ENCODE results near the gene C9orf153.

C9orf153 gene

DNA sequence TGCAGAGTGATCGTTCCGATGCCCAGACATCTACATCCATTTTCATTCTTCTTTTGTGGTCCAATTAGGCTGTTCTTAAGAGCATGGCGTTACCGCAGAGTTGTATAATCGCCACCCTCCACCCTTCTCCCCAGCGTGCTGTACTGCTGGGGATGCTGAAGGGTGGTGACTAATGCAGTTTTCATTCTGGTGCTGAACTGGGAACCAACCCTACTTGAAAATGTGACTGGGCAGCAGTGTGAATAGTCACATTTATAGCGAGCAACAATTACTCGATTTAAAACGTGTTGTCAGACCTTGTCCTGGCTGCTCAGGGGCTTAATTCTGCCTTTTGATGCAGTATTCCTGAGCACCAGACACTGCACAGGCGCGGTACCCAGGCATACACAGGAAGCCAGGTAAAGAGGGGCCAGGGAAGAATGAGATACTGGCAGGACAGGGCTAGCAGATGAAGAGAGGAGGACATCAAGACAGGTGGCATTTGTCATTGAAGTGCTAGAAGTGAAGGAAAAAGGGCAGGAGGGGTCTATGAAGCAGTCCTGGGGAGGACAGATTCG is 23.6 kb upstream of the C9orf153 start:
- Histone ChIP-seq H3K4me3 (ENCODE audit: low read length) (peak overlapping the region; percentile 46), H3K27ac (ENCODE audit: low read depth, low read length) (peak overlapping the region; percentile 0), H3K79me2 (ENCODE audit: control insufficient read depth, insufficient read depth, low read length) (peaks cover 18% of the 10 kb centered on the region), H3K18ac (ENCODE audit: low read length) (no peak overlapping the region), H3K36me3 (ENCODE audit: control insufficient read depth, insufficient read depth, low read length) (no peaks in the 10 kb centered on the region), H3K4ac (ENCODE audit: low read depth, low read length) (no peak overlapping the region), H3K79me1 (ENCODE audit: low read length) (peaks cover 10% of the 10 kb centered on the region), H4K8ac (ENCODE audit: low read depth, low read length) (no peak overlapping the region), H4K5ac (ENCODE audit: low read length) (no peak overlapping the region), H3K56ac (ENCODE audit: low read length) (peak overlapping the region; percentile 86), H2AK5ac (ENCODE audit: low read length) (peak overlapping the region; percentile 49), H2BK120ac (ENCODE audit: low read depth, low read length) (no peak overlapping the region), H2BK15ac (replicated peaks; ENCODE audit: low read depth) (no peak overlapping the region), H3K27me3 (ENCODE audit: insufficient read depth, low read length, poor library complexity) (no peaks in the 10 kb centered on the region), H3K4me2 (ENCODE audit: low read length) (peak overlapping the region; percentile 98), H3K4me1 (ENCODE audit: control insufficient read depth, low read depth, low read length) (peaks cover 3% of the 10 kb centered on the region), H3K9ac (ENCODE audit: low read length) (peak overlapping the region; percentile 60), H3K23ac (ENCODE audit: low read length) (no peak overlapping the region), H2BK5ac (ENCODE audit: low read length) (no peak overlapping the region)
- peak; percentile 36 for DNase-seq
- no CpG with 5 or more reads among the region's 12 CpGs for WGBS (ENCODE audit: extremely low coverage, insufficient coverage, low lambda C conversion rate)

DNA sequence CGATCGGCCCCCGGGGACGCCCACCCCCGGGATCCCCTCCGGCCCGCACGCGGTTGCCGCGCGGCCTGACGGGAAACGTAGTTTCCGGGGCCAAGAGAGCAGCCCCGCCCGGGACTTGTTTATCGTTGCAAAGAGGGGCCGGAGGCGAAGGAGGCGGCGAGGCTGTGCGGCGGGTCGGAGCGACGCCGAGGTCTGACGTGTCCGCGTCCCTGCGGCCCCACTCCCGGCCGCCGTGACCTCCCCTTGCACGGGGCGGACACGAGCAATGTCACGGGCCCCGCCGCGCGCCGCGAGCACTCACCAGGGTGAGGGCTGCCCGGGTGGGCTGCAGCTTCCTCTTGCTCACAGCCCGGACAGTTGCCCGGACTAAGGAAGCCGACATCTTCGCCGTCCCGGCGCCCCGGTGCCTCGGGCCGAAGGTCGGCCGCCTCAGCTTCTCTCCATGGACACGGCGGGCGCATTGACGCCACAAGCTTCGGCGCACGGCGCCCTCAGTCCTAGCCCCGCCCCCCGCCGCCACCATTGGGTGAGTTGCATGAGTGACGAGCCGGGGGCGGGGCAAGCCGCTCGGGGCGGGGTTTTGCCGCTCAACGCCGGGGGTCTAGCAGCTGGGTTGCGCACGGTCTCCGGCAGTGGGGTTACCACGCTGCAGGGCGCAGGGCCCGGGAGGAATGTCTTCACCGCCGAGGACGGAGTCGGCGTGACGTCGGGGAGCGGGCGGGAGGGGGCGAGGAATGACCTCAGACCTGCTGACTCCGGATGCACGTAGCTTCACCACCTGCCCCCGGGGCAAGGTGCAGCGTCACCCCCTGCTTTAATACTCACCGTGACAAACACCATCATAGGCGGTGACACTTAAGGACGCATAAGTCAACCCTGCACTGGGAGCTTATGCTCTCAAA is 22.9 kb upstream of the C9orf153 start, which contains the start of gene ISCA1:
Gene ISCA1, minus strand, starts transcription at position 462 of the 902 bp plus-strand sequence. Its CDS starts 80 bp downstream, at position 382.
- no peak within 1 kb of the TSS for H4K5ac ChIP-seq (ENCODE audit: low read length)
- peaks cover 3% of the 10 kb centered on the region for H3K4me1 ChIP-seq (ENCODE audit: control insufficient read depth, low read depth, low read length)
- H2BK120ac ChIP-seq (ENCODE audit: low read depth, low read length): no peak within 1 kb of the TSS
- H3K4me2 ChIP-seq (ENCODE audit: low read length): peak within 1 kb of the TSS; percentile 98
- WGBS (ENCODE audit: extremely low coverage, insufficient coverage, low lambda C conversion rate): no CpG with 5 or more reads among the region's 101 CpGs
- H3K27ac ChIP-seq (ENCODE audit: low read depth, low read length): peak within 1 kb of the TSS; percentile 92
- peak within 1 kb of the TSS; percentile 66 for H2BK5ac ChIP-seq (ENCODE audit: low read length)
- peak within 1 kb of the TSS; percentile 97 for H3K56ac ChIP-seq (ENCODE audit: low read length)
- DNase-seq: peak; percentile 97
- peak within 1 kb of the TSS; percentile 51 for H3K18ac ChIP-seq (ENCODE audit: low read length)
- no peak within 1 kb of the TSS for H4K8ac ChIP-seq (ENCODE audit: low read depth, low read length)
- H2BK15ac ChIP-seq (replicated peaks; ENCODE audit: low read depth): no peak within 1 kb of the TSS
- H3K27me3 ChIP-seq (ENCODE audit: insufficient read depth, low read length, poor library complexity): no peaks in the 10 kb centered on the region
- peak within 1 kb of the TSS; percentile 97 for H3K23ac ChIP-seq (ENCODE audit: low read length)
- peaks cover 18% of the 10 kb centered on the region for H3K79me2 ChIP-seq (ENCODE audit: control insufficient read depth, insufficient read depth, low read length)
- H3K36me3 ChIP-seq (ENCODE audit: control insufficient read depth, insufficient read depth, low read length): no peaks in the 10 kb centered on the region
- H3K79me1 ChIP-seq (ENCODE audit: low read length): peaks cover 10% of the 10 kb centered on the region
- peak within 1 kb of the TSS; percentile 49 for H2AK5ac ChIP-seq (ENCODE audit: low read length)
- peak within 1 kb of the TSS; percentile 99 for H3K9ac ChIP-seq (ENCODE audit: low read length)
- H3K4me3 ChIP-seq (ENCODE audit: low read length): peak within 1 kb of the TSS; percentile 97
- peak within 1 kb of the TSS; percentile 2 for H3K4ac ChIP-seq (ENCODE audit: low read depth, low read length)

DNA sequence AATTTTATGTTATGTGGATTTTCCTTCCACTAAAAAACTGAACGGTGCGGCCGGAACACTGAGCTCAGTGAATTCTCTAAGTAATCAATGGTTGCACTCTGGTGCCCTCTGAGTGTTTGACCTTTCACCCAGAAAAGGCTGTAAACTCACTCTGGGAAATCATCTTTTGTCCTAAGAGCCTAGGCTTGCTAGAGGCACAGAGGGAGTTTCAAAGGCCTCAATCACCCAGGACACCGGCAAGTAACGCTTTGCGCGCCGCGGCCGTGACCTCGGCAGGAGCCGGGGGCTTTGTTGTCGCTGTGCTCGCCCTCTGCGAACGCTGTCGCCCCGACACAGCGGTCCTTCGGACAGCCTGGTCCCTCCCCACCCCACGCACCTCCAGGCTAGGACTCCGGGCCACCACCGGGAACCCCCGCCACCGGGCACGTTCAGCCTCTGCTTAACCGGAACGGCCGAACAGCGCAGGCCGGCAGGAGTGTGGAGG is 22.2 kb upstream of the C9orf153 start:
- no CpG with 5 or more reads among the region's 31 CpGs for WGBS (ENCODE audit: extremely low coverage, insufficient coverage, low lambda C conversion rate)
- H3K4me3 ChIP-seq (ENCODE audit: low read length): peak overlapping the region; percentile 97
- no peaks in the 10 kb centered on the region for H3K27me3 ChIP-seq (ENCODE audit: insufficient read depth, low read length, poor library complexity)
- no peak overlapping the region for H2BK120ac ChIP-seq (ENCODE audit: low read depth, low read length)
- peak overlapping the region; percentile 2 for H3K4ac ChIP-seq (ENCODE audit: low read depth, low read length)
- DNase-seq: peak; percentile 67
- H3K79me2 ChIP-seq (ENCODE audit: control insufficient read depth, insufficient read depth, low read length): peaks cover 20% of the 10 kb centered on the region
- peak overlapping the region; percentile 77 for H3K4me2 ChIP-seq (ENCODE audit: low read length)
- H3K56ac ChIP-seq (ENCODE audit: low read length): peak overlapping the region; percentile 97
- H3K79me1 ChIP-seq (ENCODE audit: low read length): peaks cover 10% of the 10 kb centered on the region
- no peak overlapping the region for H2BK15ac ChIP-seq (replicated peaks; ENCODE audit: low read depth)
- H3K4me1 ChIP-seq (ENCODE audit: control insufficient read depth, low read depth, low read length): peaks cover 3% of the 10 kb centered on the region
- H3K27ac ChIP-seq (ENCODE audit: low read depth, low read length): peak overlapping the region; percentile 92
- H4K8ac ChIP-seq (ENCODE audit: low read depth, low read length): no peak overlapping the region
- peak overlapping the region; percentile 97 for H3K23ac ChIP-seq (ENCODE audit: low read length)
- no peak overlapping the region for H4K5ac ChIP-seq (ENCODE audit: low read length)
- H2BK5ac ChIP-seq (ENCODE audit: low read length): peak overlapping the region; percentile 35
- H3K18ac ChIP-seq (ENCODE audit: low read length): peak overlapping the region; percentile 42
- H3K9ac ChIP-seq (ENCODE audit: low read length): peak overlapping the region; percentile 99
- H2AK5ac ChIP-seq (ENCODE audit: low read length): no peak overlapping the region
- no peaks in the 10 kb centered on the region for H3K36me3 ChIP-seq (ENCODE audit: control insufficient read depth, insufficient read depth, low read length)

DNA sequence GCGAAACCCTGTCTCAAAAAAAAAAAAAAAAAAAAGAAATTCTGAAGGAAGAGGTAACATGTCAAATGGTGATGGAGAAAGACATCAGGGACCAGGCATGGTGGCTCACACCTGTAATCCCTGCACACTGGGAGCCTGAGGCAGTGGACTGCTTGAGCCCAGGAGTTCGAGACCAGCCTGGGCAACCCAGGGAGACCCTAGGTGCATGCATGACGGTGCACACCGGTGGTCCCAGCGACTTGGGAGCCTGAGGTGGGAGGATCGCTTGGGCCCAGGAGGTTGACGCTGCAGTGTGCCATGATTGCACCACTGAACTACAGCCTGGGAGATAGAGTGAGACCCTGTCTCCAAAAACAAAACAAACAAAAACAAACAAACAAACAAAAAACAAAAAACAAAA is 21.1 kb upstream of the C9orf153 start:
- H2BK15ac ChIP-seq (replicated peaks; ENCODE audit: low read depth): no peak overlapping the region
- peak overlapping the region; percentile 44 for H3K9ac ChIP-seq (ENCODE audit: low read length)
- H2BK120ac ChIP-seq (ENCODE audit: low read depth, low read length): no peak overlapping the region
- H2AK5ac ChIP-seq (ENCODE audit: low read length): no peak overlapping the region
- no peak overlapping the region for H2BK5ac ChIP-seq (ENCODE audit: low read length)
- no peak overlapping the region for H3K56ac ChIP-seq (ENCODE audit: low read length)
- no peak overlapping the region for H3K4me2 ChIP-seq (ENCODE audit: low read length)
- H3K27ac ChIP-seq (ENCODE audit: low read depth, low read length): no peak overlapping the region
- DNase-seq: no peak
- no peak overlapping the region for H3K4me3 ChIP-seq (ENCODE audit: low read length)
- H3K27me3 ChIP-seq (ENCODE audit: insufficient read depth, low read length, poor library complexity): no peaks in the 10 kb centered on the region
- H3K36me3 ChIP-seq (ENCODE audit: control insufficient read depth, insufficient read depth, low read length): no peaks in the 10 kb centered on the region
- H4K5ac ChIP-seq (ENCODE audit: low read length): no peak overlapping the region
- H3K4me1 ChIP-seq (ENCODE audit: control insufficient read depth, low read depth, low read length): peaks cover 3% of the 10 kb centered on the region
- peaks cover 12% of the 10 kb centered on the region for H3K79me1 ChIP-seq (ENCODE audit: low read length)
- no peak overlapping the region for H3K18ac ChIP-seq (ENCODE audit: low read length)
- H3K23ac ChIP-seq (ENCODE audit: low read length): no peak overlapping the region
- H4K8ac ChIP-seq (ENCODE audit: low read depth, low read length): no peak overlapping the region
- no peak overlapping the region for H3K4ac ChIP-seq (ENCODE audit: low read depth, low read length)
- peaks cover 24% of the 10 kb centered on the region for H3K79me2 ChIP-seq (ENCODE audit: control insufficient read depth, insufficient read depth, low read length)
- WGBS (ENCODE audit: extremely low coverage, insufficient coverage, low lambda C conversion rate): no CpG with 5 or more reads among the region's 7 CpGs

DNA sequence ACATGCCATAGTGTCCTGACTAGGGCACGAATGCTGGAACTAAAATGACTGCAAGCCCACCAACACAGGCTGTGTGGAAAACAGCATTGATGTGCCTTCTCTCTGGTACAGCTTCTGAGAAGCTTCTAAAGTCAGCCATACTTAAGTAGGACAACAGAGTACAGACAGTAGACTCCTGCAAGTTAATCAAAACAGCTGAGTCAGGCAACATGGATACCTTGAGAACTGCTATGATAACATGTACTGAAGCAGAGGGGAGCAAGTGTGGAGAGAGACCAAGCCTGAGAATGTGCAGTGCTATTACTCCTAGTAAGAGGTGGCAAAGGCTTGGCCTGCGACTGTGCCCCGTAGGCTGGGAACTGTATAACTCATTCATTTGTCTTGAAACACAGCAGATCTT is 20.4 kb upstream of the C9orf153 start:
- peaks cover 26% of the 10 kb centered on the region for H3K79me2 ChIP-seq (ENCODE audit: control insufficient read depth, insufficient read depth, low read length)
- DNase-seq: no peak
- peaks cover 3% of the 10 kb centered on the region for H3K4me1 ChIP-seq (ENCODE audit: control insufficient read depth, low read depth, low read length)
- no peak overlapping the region for H3K4me3 ChIP-seq (ENCODE audit: low read length)
- H3K27me3 ChIP-seq (ENCODE audit: insufficient read depth, low read length, poor library complexity): no peaks in the 10 kb centered on the region
- no CpG with 5 or more reads among the region's 3 CpGs for WGBS (ENCODE audit: extremely low coverage, insufficient coverage, low lambda C conversion rate)
- H3K79me1 ChIP-seq (ENCODE audit: low read length): peaks cover 14% of the 10 kb centered on the region
- no peak overlapping the region for H2BK5ac ChIP-seq (ENCODE audit: low read length)
- no peak overlapping the region for H2AK5ac ChIP-seq (ENCODE audit: low read length)
- H3K4ac ChIP-seq (ENCODE audit: low read depth, low read length): no peak overlapping the region
- no peak overlapping the region for H4K5ac ChIP-seq (ENCODE audit: low read length)
- H4K8ac ChIP-seq (ENCODE audit: low read depth, low read length): no peak overlapping the region
- H3K36me3 ChIP-seq (ENCODE audit: control insufficient read depth, insufficient read depth, low read length): no peaks in the 10 kb centered on the region
- H3K9ac ChIP-seq (ENCODE audit: low read length): no peak overlapping the region
- H3K56ac ChIP-seq (ENCODE audit: low read length): peak overlapping the region; percentile 6
- no peak overlapping the region for H3K27ac ChIP-seq (ENCODE audit: low read depth, low read length)
- no peak overlapping the region for H2BK120ac ChIP-seq (ENCODE audit: low read depth, low read length)
- no peak overlapping the region for H3K18ac ChIP-seq (ENCODE audit: low read length)
- no peak overlapping the region for H3K23ac ChIP-seq (ENCODE audit: low read length)
- no peak overlapping the region for H3K4me2 ChIP-seq (ENCODE audit: low read length)
- no peak overlapping the region for H2BK15ac ChIP-seq (replicated peaks; ENCODE audit: low read depth)

Measured in mesendoderm (in vitro differentiated cells).